Fibroblast of lung (primary cell): Measurements from ENCODE around the gene PIGK. TPM values are rescaled to one million over a fixed set of nuclear protein-coding genes. Genes with fewer than 3 reads are reported as not detected.
"Not testable (repeated sequence)": the region's sequence is repeated elsewhere in the genome, so short reads cannot be mapped to it uniquely, and the experiment has no call there.

Experiments used
- DNase-seq, 2 donors: peaks; one replicate each; pipeline versions ENCODE4 v3.0.0 to v3.0.0-alpha.2; 2010; ENCODE audit warnings: low read depth in 2 of 2
- H2AFZ ChIP-seq: 2 replicates; pipeline ENCODE4 v1.5.1; 2012; ENCODE audit warnings: low read length, control low read depth, inconsistent platforms
- H3K27ac ChIP-seq: 2 replicates; pipeline ENCODE4 v1.5.1; 2011; ENCODE audit warnings: low read length, control low read depth; ENCODE audit not compliant: insufficient read depth
- H3K27me3 ChIP-seq: 2 replicates; pipeline ENCODE4 v1.5.1; 2011; ENCODE audit warnings: mild to moderate bottlenecking, low read length; ENCODE audit not compliant: control insufficient read depth, insufficient read depth
- H3K36me3 ChIP-seq: 2 replicates; pipeline ENCODE4 v1.5.1; 2011; ENCODE audit warnings: low read length; ENCODE audit not compliant: control insufficient read depth, insufficient read depth
- H3K4me1 ChIP-seq: 2 replicates; pipeline ENCODE4 v1.5.1; 2011; ENCODE audit warnings: low read length; ENCODE audit not compliant: control insufficient read depth, insufficient read depth; ENCODE audit errors: extremely low read depth
- H3K4me2 ChIP-seq: 2 replicates; pipeline ENCODE4 v1.5.1; 2011; ENCODE audit warnings: low read length, control low read depth; ENCODE audit not compliant: insufficient read depth; ENCODE audit errors: extremely low read depth
- H3K4me3 ChIP-seq, 4 experiments: fragments of 200-600 bp in 1 of 4; sonication (generic) in 1 of 4; replicated peaks in 1 of 4; 2 replicates each; pipeline ENCODE4 v1.5.1; 2011 to 2016; ENCODE audit warnings: low read length in 4 of 4, low read depth in 3 of 4, mild to moderate bottlenecking in 3 of 4, control low read depth in 2 of 4, inconsistent platforms in 1 of 4, mixed read lengths in 1 of 4; ENCODE audit not compliant: insufficient read depth in 1 of 4; ENCODE audit errors: control extremely low read depth in 1 of 4
- H3K79me2 ChIP-seq: 2 replicates; pipeline ENCODE4 v1.5.1; 2012; ENCODE audit warnings: mild to moderate bottlenecking, low read length, inconsistent platforms; ENCODE audit not compliant: control insufficient read depth, insufficient read depth
- H3K9ac ChIP-seq: 2 replicates; pipeline ENCODE4 v1.5.1; 2011; ENCODE audit warnings: mild to moderate bottlenecking, low read length, control low read depth; ENCODE audit not compliant: insufficient read depth
- H3K9me3 ChIP-seq: 2 replicates; pipeline ENCODE4 v1.5.1; 2012; ENCODE audit warnings: low read depth, low read length; ENCODE audit not compliant: control insufficient read depth, insufficient read depth
- H4K20me1 ChIP-seq: 2 replicates; pipeline ENCODE4 v1.5.1; 2011; ENCODE audit warnings: low read length; ENCODE audit not compliant: control insufficient read depth, insufficient read depth; ENCODE audit errors: extremely low read depth
- EZH2 ChIP-seq: IDR thresholded peaks from 2 replicates; pipeline ENCODE4 v1.5.1; 2012; ENCODE audit warnings: low read length, control low read depth, mild to moderate bottlenecking; ENCODE audit errors: missing control alignments
- polyA plus RNA-seq, 2 donors: library from polyadenylated mRNA; depleted of rRNA in 1 of 2; stranded (reverse) in 1 of 2; unstranded in 1 of 2; fragments of >200 nt; gene quantifications; 2 replicates each; pipeline ENCODE4 v1.2.1, GENCODE V29; 2011 to 2012; ENCODE audit warnings: missing spikeins in 1 of 2
- total RNA-seq: library from RNA; depleted of rRNA; stranded (reverse); fragments of >200 nt; gene quantifications from 2 replicates; pipeline ENCODE4 v1.2.1, GENCODE V29; 2014
- TF ChIP-seq, protein P1 (sequence below), 2 donors: IDR thresholded peaks in 1 of 2; conservative IDR thresholded peaks in 1 of 2; 1 replicate in 1 of 2; 2 replicates in 1 of 2; pipeline ENCODE4 v1.5.1; 2011 to 2012; ENCODE audit warnings: low read length in 2 of 2, control low read depth in 1 of 2, inconsistent platforms in 1 of 2, low read depth in 1 of 2, mild to moderate bottlenecking in 1 of 2

The PIGK gene
- total and polyA plus RNA-seq, 2 donors (not counting 1 experiment from before 2014, with no cell fraction given), result 55.7 to 58.7 TPM

DNA sequence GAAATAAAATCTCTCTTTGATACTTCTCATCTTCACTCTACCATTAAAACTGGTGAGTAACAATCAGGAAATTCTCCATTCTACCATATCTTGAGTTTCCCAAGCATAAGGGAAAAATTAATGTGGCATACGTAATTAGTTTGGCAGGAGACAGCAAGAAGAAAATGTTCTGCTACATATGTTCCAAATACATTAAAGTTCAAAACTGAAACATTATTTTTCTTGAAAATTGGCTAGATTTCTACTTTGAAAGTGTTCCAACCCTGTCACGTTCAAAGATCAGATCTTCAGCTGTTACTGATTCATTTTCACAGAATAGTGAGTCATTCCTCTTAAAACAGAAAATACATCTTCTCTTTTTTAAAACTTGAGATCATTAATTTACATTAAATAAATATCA is 48.5 kb downstream of the PIGK start:
- Histone ChIP-seq H3K9ac (no peak overlapping the region), H3K27ac (no peak overlapping the region), H3K27me3 (no peaks in the 10 kb centered on the region), H3K4me2 (no peak overlapping the region), H3K4me3 (no peak overlapping the region), H2AFZ (no peak overlapping the region), H3K79me2 (no peaks in the 10 kb centered on the region), H4K20me1 (no peaks in the 10 kb centered on the region), H3K4me1 (no peaks in the 10 kb centered on the region), H3K9me3 (no peaks in the 10 kb centered on the region), H3K36me3 (no peaks in the 10 kb centered on the region)
- DNase-seq, result peak; percentile 67 to 98
- TF ChIP-seq EZH2, result no peak
- TF ChIP-seq, protein P1, sequence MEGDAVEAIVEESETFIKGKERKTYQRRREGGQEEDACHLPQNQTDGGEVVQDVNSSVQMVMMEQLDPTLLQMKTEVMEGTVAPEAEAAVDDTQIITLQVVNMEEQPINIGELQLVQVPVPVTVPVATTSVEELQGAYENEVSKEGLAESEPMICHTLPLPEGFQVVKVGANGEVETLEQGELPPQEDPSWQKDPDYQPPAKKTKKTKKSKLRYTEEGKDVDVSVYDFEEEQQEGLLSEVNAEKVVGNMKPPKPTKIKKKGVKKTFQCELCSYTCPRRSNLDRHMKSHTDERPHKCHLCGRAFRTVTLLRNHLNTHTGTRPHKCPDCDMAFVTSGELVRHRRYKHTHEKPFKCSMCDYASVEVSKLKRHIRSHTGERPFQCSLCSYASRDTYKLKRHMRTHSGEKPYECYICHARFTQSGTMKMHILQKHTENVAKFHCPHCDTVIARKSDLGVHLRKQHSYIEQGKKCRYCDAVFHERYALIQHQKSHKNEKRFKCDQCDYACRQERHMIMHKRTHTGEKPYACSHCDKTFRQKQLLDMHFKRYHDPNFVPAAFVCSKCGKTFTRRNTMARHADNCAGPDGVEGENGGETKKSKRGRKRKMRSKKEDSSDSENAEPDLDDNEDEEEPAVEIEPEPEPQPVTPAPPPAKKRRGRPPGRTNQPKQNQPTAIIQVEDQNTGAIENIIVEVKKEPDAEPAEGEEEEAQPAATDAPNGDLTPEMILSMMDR (conservative IDR thresholded peaks at IDR 0.05 in 1 of 2, IDR thresholded peaks at IDR 0.05 in 1 of 2; ENCODE audit: low read depth in 1 of 2, low read length in 2 of 2), result no peak

DNA sequence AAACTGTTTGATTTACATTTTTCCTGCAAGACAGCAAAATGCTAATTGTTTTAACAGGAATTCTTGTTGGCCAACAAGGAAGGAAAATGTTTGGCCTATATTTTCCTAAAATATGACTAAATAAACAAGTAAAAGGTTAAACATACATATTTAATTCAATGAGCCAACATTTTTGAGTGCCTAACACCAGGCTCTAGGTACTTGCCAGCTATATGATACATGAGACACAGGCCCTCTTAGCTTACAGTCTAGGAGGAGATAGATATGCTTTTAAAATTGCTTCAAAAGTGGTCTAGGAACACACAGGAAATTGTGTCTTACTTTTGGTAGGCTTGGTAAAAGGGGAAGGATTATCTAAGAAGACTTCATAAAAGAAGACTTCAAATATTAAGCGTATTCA is 50.9 kb downstream of the PIGK start:
- no peak overlapping the region for H2AFZ ChIP-seq
- H4K20me1 ChIP-seq, result no peaks in the 10 kb centered on the region
- peak in 1 of 2 donors; percentile 35 for DNase-seq
- TF ChIP-seq, protein P1 (conservative IDR thresholded peaks at IDR 0.05 in 1 of 2, IDR thresholded peaks at IDR 0.05 in 1 of 2; ENCODE audit: low read depth in 1 of 2, low read length in 2 of 2), result no peak
- TF ChIP-seq EZH2, result no peak
- H3K27ac ChIP-seq, result no peak overlapping the region
- H3K9ac ChIP-seq, result no peak overlapping the region
- no peaks in the 10 kb centered on the region for H3K4me1 ChIP-seq
- peak overlapping the region; percentile 13 for H3K4me2 ChIP-seq
- no peaks in the 10 kb centered on the region for H3K36me3 ChIP-seq
- H3K27me3 ChIP-seq, result no peaks in the 10 kb centered on the region
- no peaks in the 10 kb centered on the region for H3K9me3 ChIP-seq
- H3K79me2 ChIP-seq, result no peaks in the 10 kb centered on the region
- H3K4me3 ChIP-seq, result no peak overlapping the region

DNA sequence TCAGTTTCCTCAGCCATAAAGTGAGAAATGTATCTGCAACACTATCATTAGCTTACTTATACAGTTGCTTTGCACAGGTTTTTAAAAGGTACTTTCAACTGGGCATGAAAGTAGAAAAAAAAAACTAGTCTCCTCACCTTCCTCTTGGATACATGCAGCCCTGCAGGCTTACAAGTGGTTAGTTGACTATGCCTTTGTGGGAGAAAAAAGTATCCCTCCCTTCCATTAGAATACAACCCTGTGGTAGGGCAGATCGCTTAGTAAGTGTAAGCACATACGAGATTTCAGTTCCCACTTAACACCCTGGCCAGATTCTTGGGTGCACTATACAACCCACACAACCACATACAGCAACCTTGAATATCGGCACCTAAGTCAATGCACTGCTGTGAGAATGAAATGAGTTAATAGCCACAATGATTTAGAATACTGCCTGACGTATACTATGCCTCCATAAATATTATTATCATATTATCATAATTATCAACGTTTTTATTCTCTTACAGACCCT is 54.7 kb downstream of the PIGK start:
- TF ChIP-seq, protein P1 (conservative IDR thresholded peaks at IDR 0.05 in 1 of 2, IDR thresholded peaks at IDR 0.05 in 1 of 2; ENCODE audit: low read depth in 1 of 2, low read length in 2 of 2), result no peak
- TF ChIP-seq EZH2, result no peak
- Histone ChIP-seq H3K9me3 (no peaks in the 10 kb centered on the region), H2AFZ (no peak overlapping the region), H3K27me3 (no peaks in the 10 kb centered on the region), H3K79me2 (no peaks in the 10 kb centered on the region), H3K27ac (no peak overlapping the region), H4K20me1 (no peaks in the 10 kb centered on the region), H3K4me2 (no peak overlapping the region), H3K4me1 (no peaks in the 10 kb centered on the region), H3K4me3 (no peak overlapping the region), H3K36me3 (no peaks in the 10 kb centered on the region), H3K9ac (no peak overlapping the region)
- DNase-seq, result no peak

DNA sequence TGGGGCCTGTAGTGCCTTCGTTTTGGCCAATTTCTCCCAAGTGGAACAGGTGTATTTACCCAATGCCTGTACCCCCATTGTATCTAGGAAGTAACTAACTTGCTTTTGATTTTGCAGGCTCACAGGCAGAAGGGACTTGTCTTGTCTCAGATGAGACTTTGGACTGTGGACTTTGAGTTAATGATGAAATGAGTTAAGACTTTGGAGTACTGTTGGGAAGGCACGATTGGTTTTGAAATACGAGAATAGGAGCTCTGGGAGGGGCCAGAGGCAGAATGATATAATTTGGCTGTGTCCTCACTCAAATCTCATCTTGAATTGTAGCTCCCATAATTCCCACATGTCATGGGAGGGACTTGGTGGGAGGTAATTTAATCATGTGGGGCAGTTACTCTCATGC is 59.5 kb downstream of the PIGK start:
- H3K27me3 ChIP-seq, H3K4me3 ChIP-seq, H3K4me1 ChIP-seq, H3K9ac ChIP-seq, H3K36me3 ChIP-seq, H4K20me1 ChIP-seq, DNase-seq, H3K79me2 ChIP-seq, H2AFZ ChIP-seq, H3K9me3 ChIP-seq, H3K4me2 ChIP-seq, H3K27ac ChIP-seq: not testable (repeated sequence)
